Small intestine (tissue), 7 donors: ENCODE data around the gene LMO1. TPM values are rescaled to one million over a fixed set of nuclear protein-coding genes. Genes with fewer than 3 reads are reported as not detected.

Source experiments
- DNase-seq, 2 donors: peaks; one replicate each; pipeline versions ENCODE4 v3.0.0 to v3.0.0-alpha.2; 2013
- FAIRE-seq: peaks from 2 replicates; lab custom pipeline; 2012; peaks lifted over from hg19 to GRCh38; lab: Jason Lieb, UNC
- H3K27ac ChIP-seq, 3 donors: one replicate each; pipeline ENCODE4 v1.5.1; 2013; ENCODE audit warnings: low read length in 2 of 3, mild to moderate bottlenecking in 2 of 3, control low read depth in 1 of 3, inconsistent platforms in 1 of 3, low read depth in 1 of 3, moderate library complexity in 1 of 3
- H3K27me3 ChIP-seq, 3 donors: one replicate each; pipeline ENCODE4 v1.6.1; 2013; ENCODE audit warnings: low read length in 3 of 3, inconsistent platforms in 1 of 3; ENCODE audit not compliant: control insufficient read depth in 3 of 3, insufficient read depth in 3 of 3
- H3K36me3 ChIP-seq, 3 donors: one replicate each; pipeline ENCODE4 v1.6.1; 2013; ENCODE audit warnings: low read length in 3 of 3, inconsistent platforms in 1 of 3, low read depth in 1 of 3, mild to moderate bottlenecking in 1 of 3, moderate library complexity in 1 of 3; ENCODE audit not compliant: control insufficient read depth in 3 of 3, insufficient read depth in 2 of 3
- H3K4me1 ChIP-seq, 3 donors: one replicate each; pipeline ENCODE4 v1.6.1; 2013; ENCODE audit warnings: low read length in 2 of 3, inconsistent platforms in 1 of 3, low read depth in 1 of 3, mild to moderate bottlenecking in 1 of 3, moderate library complexity in 1 of 3; ENCODE audit not compliant: control insufficient read depth in 3 of 3, insufficient read depth in 2 of 3
- H3K4me3 ChIP-seq, 3 donors: one replicate each; pipeline ENCODE4 v1.5.1; 2013; ENCODE audit warnings: low read length in 3 of 3, control low read depth in 1 of 3, inconsistent platforms in 1 of 3, low read depth in 1 of 3, mild to moderate bottlenecking in 1 of 3, moderate library complexity in 1 of 3
- H3K9me3 ChIP-seq, 2 donors: one replicate each; pipeline ENCODE4 v1.6.1; 2013; ENCODE audit warnings: low read depth in 1 of 2, low read length in 1 of 2; ENCODE audit not compliant: control insufficient read depth in 2 of 2, insufficient read depth in 1 of 2
- WGBS, 3 donors: extraction: QIAGEN DNeasy Blood & Tissue Kit; methylation state at CpG; one replicate each; pipeline ENCODE4 v1.1.7; 2013; 5-methylcytosine and 5-hydroxymethylcytosine counted together
- polyA plus RNA-seq, 4 donors: library from polyadenylated mRNA; stranded (reverse) in 3 of 4; unstranded in 1 of 4; fragments of 200-250 nt in 3 of 4; fragments of 120-200 nt in 1 of 4; gene quantifications; one replicate each; pipeline versions ENCODE4 v1.2.1 to v1.2.3, GENCODE V29; 2013
- donor health status: healthy with polysubstance abuse.
- donor health status: control.
- donor health status: control.
- donor health status: Bipolar disorder and iron deficiency.
- donor health status: healthy.

LMO1 gene
- polyA plus RNA-seq, 4 donors: 0.04 TPM; not detected in 3

DNA sequence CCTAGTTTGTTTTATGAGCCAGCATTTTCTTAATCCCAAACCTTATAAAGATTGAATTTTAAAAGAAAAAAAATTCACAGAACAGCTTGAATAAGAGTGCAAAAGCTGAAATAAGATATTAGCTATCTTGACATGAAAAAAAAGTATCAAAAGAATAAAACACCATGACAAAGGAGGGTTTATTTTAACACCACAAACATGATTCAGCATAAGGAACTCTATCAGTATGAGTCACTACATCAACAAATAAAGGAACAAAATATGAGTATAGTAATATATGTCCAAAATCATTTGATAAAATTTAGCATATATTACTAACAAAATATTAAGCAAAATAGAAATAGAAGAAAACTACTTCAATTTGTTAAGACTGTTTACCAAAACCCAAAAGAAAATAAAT, 9.6 kb upstream of the LMO1 start:
- H3K9me3 ChIP-seq: no peaks in the 10 kb centered on the region
- no peaks in the 10 kb centered on the region for H3K4me1 ChIP-seq
- H3K27ac ChIP-seq: no peak overlapping the region
- no peaks in the 10 kb centered on the region for H3K36me3 ChIP-seq
- H3K27me3 ChIP-seq: peaks cover 6 to 31% (median 10%) of the 10 kb centered on the region in 3 donors
- H3K4me3 ChIP-seq: no peak overlapping the region
- no peak for FAIRE-seq
- no peak for DNase-seq

DNA sequence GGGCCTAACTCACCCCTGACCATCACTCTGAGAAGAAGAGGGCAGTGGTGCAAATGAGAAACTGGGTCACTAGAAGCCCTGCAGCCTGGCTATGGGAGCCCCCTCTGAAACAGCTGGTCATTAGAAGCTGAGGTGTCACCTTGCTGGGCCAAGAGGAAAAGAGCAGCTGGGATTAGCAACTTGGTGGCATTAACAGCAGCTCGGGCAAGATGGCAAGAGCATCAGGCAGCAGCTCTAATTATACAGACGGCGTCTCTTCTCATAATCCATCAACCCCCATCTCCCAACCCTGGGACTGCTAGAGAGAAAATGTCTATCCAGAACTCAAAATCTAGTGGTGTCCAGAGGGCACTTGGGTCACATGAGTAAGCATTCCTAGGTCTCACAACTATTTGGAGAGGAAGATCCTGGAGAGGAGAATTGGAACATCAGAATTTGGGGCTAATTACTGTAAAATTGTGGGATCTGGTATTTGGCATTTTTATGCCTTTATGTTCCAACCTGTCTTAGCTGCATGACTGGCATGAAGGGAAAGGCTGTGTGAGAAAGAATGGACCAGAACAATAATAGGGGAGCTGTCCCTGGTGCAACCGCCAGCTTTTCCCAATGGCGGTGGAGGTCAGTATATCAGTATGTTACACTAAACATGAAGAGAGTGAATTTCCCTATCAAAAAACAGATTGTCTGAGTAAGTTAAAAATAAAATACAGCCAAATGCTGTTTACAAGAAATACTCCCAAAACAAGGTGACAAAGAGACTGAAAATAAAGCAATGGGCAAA, 7.6 kb upstream of the LMO1 start:
- Histone ChIP-seq H3K36me3 (no peaks in the 10 kb centered on the region), H3K27me3 (peaks cover 12 to 45% (median 28%) of the 10 kb centered on the region in 3 donors), H3K4me1 (no peaks in the 10 kb centered on the region), H3K27ac (no peak overlapping the region), H3K9me3 (no peaks in the 10 kb centered on the region), H3K4me3 (no peak overlapping the region)
- DNase-seq: no peak
- 93 to 95% (median 94%) methylated on average over 5 of the region's 5 CpGs for WGBS, 3 donors
- FAIRE-seq: no peak

DNA sequence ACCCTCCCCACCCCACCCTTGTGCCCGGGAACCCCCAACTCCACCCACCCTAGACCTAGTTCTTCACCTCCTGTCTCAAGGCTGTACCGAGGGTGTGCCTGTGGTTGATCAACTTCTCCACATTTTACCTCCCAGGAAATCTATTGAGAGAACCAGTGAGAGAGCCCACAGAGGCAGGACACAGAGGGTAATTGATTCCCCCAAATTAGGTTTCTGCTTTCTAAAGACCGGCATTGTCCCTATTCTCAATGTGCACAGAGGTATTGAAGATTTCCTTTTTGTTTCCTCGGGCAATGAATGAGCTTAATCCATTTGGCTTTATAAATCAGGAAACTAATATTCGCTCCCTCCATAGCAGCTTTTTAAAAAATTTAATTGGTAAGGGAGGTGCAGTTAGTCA, 6.0 kb upstream of the LMO1 start:
- no peak overlapping the region for H3K27ac ChIP-seq
- no peaks in the 10 kb centered on the region for H3K36me3 ChIP-seq
- WGBS, 3 donors: 61 to 72% (median 69%) methylated on average over 5 of the region's 5 CpGs
- FAIRE-seq (no peak), DNase-seq (no peak)
- H3K27me3 ChIP-seq: peaks cover 16 to 61% (median 28%) of the 10 kb centered on the region in 3 donors
- no peaks in the 10 kb centered on the region for H3K9me3 ChIP-seq
- H3K4me1 ChIP-seq: no peaks in the 10 kb centered on the region
- H3K4me3 ChIP-seq: no peak overlapping the region

DNA sequence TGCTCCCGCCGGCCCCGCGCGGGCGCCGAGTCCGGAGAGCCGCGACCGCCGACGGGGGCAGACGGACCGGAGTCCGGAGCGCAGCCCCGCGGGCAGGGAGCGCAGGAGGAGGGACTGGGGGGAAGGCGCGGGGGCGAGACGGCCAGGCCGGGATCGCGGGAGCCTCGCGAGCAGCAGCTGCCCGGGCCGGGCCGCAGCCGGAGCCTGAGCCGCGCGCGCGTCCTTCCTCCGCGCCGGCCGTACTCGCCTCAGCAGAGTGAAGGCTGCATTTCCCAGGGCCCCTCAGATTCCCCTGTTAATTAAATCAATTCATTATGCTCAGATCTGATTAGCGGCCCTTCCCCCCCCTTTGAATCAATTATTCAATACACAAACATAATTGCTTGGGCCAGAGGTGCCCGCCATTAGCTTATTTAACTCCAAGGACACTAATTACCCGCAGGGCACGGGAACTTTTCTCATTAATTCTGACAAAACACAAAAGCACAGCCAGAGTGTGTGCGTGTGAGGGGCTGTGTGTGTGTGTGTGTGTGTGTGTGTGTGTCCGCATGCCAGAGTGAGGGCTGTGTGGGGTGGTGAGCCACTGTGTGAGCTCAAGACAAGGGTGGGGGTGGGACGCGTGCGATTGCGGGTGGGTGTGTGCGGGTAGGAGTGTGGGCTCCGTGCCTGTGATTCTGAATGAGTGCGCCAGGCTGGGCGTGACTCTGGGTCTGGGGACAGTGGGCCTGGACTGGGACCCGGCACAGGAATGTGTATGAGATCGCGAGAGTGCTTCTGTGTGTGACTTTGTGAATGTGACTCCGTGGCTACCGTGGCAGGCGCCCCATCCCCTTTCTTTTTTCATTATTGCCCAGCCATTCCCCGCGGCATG, 5.1 kb upstream of the LMO1 start:
- no peaks in the 10 kb centered on the region for H3K36me3 ChIP-seq
- H3K4me1 ChIP-seq: no peaks in the 10 kb centered on the region
- 6 to 16% (median 13%) methylated on average over 51 to 65 of the region's 65 CpGs for WGBS, 3 donors
- H3K27me3 ChIP-seq: peaks cover 16 to 69% (median 28%) of the 10 kb centered on the region in 3 donors
- H3K4me3 ChIP-seq: peak overlapping the region in 1 of 3 donors; percentile 34
- FAIRE-seq (no peak), DNase-seq (peak in 1 of 2 donors; percentile 25)
- H3K9me3 ChIP-seq: no peaks in the 10 kb centered on the region
- H3K27ac ChIP-seq: no peak overlapping the region

DNA sequence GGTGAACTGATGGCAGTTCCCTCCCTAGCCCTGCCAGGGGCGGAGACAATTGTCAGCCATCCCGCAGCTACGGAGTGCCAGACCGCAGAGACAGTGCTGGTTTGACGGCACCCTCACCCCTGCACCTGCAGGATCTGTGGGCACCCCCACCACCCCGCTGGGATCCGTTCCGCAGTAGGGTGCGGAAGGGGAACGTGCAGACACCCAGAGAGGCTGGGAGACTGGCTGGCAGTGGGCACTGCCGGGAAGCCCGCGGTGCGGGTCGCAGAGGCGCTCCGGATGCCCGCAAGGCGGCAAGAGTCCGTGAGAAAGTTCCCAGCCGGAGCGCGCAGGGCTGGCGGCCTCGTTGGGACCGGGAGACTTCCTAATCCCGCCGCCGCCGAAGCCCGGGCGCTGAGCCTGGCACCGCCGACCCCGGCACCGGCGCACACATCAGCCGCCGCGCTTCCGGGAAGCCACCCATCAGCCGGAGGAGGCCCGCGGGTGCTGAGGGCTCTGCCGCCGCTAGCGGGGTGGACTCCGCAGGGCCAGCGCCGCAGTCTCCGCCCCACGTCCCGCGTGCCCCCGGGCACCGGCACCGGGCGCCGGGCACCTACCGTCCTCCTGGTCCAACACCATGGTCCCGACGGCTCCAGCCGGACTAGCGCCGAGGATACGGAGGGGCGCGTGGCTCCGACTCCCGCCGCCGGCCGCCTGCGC, 4.3 kb upstream of the LMO1 start:
- Histone ChIP-seq H3K4me1 (peaks cover 0 to 4% (median 0%) of the 10 kb centered on the region in 3 donors), H3K9me3 (no peaks in the 10 kb centered on the region), H3K36me3 (no peaks in the 10 kb centered on the region), H3K27ac (no peak overlapping the region), H3K4me3 (peak overlapping the region in 2 of 3 donors; percentile 2 to 34), H3K27me3 (peaks cover 16 to 75% (median 28%) of the 10 kb centered on the region in 3 donors)
- DNase-seq (peak in 1 of 2 donors; percentile 34), FAIRE-seq (no peak)
- 2 to 3% (median 2%) methylated on average over 30 to 74 of the region's 74 CpGs for WGBS, 3 donors

DNA sequence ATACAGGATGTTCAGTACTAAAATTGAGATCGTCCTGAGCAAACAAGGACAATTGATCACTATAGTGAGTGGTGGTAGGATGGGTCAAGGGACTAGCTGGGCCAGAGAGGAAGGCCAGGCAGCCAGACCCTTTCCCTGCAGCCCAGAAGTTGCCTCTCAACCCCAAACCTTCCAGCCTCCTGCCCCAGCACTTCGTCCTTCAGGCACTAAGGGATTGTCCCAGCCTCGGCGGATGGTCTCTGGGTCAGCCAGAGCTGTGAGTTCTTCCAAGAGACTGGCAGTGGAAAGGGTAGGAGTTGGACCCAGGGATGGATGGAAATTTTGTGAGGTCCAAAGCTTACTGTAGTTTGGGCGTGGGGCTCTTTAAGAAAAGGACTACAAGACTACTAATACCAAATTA, 3.6 kb upstream of the LMO1 start:
- DNase-seq: no peak
- peaks cover 20 to 80% (median 32%) of the 10 kb centered on the region in 3 donors for H3K27me3 ChIP-seq
- 84 to 93% (median 87%) methylated on average over 5 of the region's 5 CpGs for WGBS, 3 donors
- no peak for FAIRE-seq
- peaks cover 0 to 7% (median 0%) of the 10 kb centered on the region in 3 donors for H3K4me1 ChIP-seq
- H3K9me3 ChIP-seq: no peaks in the 10 kb centered on the region
- H3K4me3 ChIP-seq: no peak overlapping the region
- no peaks in the 10 kb centered on the region for H3K36me3 ChIP-seq
- H3K27ac ChIP-seq: no peak overlapping the region

DNA sequence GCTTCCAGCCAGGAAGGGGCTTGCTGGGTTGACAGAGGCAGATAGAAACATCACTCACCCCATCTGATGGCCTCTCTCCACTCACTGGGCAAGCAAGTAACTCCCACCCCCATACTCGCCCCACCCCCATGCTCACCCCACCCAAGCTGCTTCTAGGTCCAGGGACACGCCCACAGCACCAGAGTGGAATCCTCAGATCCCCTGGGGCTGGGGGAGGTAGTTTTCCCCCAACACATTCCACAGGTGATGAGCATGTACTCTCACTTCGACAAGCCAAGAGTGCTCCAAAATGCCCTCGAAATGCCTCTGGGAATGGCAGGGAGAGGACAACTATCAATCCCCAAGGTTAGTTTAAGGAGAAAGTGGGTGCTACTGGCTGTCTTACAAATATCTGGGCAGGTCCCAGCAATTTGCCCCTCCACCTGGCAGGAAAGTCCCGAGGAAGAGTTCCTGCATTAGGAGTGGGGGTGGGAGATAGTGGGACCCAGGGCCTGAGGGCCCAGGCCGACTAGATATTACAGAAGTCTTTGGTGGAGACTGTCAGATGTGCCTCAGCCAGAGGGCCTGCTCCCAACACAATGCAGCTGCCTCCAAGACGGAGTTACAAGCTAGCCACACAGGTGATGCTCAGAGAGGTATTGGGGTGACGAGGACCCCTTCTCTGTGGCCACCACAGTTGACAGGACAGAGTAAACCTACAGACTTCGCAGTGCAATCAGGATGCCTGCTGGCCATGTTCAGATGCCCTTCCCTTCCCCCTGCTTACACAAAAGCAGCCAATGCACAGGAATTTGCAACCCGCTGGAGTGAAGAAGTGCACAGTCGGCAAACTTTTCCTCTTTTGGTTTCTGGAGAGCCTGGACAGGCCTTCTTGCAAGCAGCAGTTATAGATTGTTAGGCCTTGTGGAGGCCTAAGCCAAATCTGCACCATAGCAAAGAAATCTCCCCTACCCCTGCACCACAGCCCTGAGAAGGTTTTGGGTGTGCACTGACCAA, 2.9 kb upstream of the LMO1 start:
- H3K27me3 ChIP-seq: peaks cover 20 to 88% (median 39%) of the 10 kb centered on the region in 3 donors
- 85 to 89% (median 88%) methylated on average over 11 of the region's 11 CpGs for WGBS, 3 donors
- no peak for FAIRE-seq

More for the DNA sequence above, 2.9 kb upstream of the LMO1 start:
- H3K4me3 ChIP-seq: no peak overlapping the region
- H3K9me3 ChIP-seq: no peaks in the 10 kb centered on the region
- peaks cover 0 to 9% (median 0%) of the 10 kb centered on the region in 3 donors for H3K4me1 ChIP-seq
- no peak overlapping the region for H3K27ac ChIP-seq
- DNase-seq: no peak
- H3K36me3 ChIP-seq: no peaks in the 10 kb centered on the region
